ENCODE results near the gene GATA3.
"Not testable (repeated sequence)": the region's sequence is repeated elsewhere in the genome, so short reads cannot be mapped to it uniquely, and the experiment has no call there.

The GATA3 gene

DNA sequence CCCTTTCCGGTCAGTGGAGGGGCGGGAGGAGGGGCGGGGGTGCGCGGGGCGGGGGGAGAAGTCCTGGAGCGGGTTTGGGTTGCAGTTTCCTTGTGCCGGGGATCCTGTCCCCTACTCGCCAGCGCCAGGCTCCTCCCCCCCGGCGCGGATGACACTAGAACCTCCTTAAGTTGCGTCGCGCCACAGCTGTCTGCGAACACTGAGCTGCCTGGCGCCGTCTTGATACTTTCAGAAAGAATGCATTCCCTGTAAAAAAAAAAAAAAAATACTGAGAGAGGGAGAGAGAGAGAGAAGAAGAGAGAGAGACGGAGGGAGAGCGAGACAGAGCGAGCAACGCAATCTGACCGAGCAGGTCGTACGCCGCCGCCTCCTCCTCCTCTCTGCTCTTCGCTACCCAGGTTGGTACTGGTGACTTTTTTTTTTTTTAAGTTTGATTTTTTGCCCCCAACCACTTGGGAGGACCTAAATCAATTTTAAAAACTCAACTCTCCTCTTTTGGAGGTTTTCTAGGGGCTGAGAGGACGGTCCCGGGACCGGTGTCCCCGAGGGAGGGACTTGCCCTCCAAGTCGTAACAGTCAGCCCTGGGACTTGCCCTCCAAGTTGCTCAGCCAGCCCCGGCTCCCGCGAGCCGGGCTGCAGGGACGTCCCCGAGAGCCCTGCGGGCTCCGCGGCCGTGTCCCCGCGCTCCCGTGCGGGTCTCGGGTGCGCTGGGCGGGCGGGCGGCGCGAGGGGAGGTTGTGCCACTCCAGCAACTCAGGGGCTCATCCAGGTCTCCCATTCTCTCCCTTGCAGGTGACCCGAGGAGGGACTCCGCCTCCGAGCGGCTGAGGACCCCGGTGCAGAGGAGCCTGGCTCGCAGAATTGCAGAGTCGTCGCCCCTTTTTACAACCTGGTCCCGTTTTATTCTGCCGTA lies at the start of gene GATA3:
Gene GATA3 (plus strand): TSS at position 195 of the 914 bp plus-strand sequence. CDS start 968 bp downstream, outside the sequence.
- in situ Hi-C loops (cut with MboI; ENCODE audit: low sequenced_read_pairs): no loop called here

DNA sequence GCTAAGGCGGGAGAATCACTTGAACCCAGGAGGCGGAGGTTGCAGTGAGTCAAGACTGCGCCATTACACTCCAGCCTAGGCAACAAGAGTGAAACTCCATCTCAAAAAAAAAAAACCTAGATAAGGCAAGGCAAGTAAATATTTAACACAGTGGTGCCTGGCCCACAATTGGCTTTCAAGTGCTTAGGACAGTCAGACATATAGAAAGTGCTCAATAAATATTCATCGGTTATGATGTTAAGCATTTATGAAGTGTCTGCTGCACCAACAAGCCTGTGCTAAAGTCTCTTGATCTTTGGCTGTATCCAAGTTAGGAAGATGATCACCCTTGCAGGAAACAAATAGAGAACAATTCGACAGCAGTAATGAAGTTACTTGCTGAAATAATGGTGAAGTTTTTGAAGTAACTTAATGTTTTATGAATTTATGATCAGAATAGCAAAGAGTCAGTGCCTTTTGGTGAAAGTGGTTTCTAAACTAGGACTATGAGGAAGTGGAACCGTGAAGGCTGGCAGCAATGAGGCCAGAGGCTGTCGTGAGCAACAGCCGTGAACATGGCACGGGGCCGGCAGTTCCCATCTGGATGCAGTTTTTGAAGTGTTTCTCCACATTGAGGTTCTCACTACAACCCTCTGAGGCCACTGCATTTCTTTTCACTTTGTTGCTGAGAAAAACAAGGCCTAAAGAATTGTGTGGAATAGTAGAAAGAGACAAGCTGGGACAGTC lies 48.1 kb upstream of the GATA3 start:
- in situ Hi-C loops (cut with MboI; ENCODE audit: low sequenced_read_pairs): no loop called here

DNA sequence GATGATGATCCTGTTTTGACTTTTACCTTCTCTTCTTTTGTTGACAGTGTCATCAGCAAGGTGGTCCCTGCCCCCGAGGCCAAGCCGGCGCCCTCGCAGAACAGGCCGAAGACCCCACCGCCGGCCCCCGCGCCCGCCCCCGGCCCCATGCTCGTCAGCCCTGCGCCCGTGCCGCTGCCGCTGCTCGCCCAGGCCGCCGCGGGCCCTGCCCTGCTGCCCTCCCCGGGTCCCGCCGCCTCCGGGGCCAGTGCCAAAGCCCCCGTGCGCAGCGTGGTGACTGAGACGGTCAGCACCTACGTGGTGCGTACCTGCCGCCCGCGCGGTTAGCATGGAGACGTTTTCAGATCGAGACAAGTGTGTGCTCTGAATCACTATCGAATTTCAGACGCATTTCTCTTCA lies 45.5 kb upstream of the GATA3 start:
- in situ Hi-C loops (cut with MboI; ENCODE audit: low sequenced_read_pairs): no loop called here

DNA sequence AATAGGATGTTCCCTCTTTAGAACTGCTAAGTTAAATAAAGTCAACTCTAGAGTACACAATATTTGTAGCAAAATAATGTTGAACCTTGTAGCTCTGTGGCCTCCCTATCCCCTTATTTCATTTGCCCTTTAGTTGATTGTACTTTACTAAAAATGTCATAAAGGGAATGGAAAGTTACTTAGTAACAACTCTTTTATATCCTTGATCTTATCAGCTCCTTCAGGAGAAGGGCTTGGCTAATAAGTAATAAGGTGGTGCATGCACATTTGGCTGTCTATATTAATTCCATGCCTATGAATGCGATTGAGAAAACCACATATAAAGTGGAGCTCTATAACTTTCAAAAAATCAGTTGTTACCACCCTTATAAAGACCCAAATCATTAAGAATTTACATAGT lies 41.5 kb upstream of the GATA3 start:
- in situ Hi-C loops (cut with MboI; ENCODE audit: low sequenced_read_pairs): no loop called here

DNA sequence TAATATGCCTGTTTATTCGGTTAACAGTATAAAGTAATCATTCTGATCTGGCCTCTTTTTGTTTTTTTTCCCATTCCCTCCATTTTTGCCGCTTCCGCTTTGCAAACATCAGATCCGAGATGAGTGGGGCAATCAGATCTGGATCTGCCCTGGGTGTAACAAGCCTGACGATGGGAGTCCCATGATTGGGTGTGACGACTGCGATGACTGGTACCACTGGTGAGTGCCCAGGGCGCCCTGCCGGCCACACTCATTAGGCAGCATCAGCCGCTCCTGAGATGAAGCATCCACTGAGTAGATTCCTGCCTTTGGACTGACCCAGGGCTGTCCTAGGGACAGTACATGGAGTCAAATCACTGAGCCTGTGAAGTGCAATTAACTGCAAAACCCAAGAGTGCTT lies 40.9 kb upstream of the GATA3 start:
- in situ Hi-C loops (cut with MboI; ENCODE audit: low sequenced_read_pairs): no loop called here

DNA sequence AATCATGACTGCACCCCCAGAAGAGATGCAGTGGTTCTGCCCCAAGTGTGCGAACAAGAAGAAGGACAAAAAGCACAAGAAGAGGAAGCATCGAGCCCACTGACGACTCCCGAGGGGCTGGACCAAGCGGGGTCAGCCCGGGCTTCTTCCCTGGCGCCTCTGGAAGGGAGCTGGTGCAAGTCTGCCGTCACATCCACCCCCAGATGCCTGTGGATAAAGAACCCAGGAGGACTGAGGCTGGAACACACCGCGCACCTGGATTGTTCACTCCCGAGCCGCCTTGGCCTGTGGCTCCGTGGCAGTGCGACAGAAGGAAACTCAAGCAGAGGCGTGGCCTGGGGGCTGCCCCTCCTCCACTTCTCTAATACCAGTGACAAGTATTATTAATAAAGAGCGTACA lies 39.8 kb upstream of the GATA3 start:
- in situ Hi-C loops (cut with MboI; ENCODE audit: low sequenced_read_pairs): no loop called here

DNA sequence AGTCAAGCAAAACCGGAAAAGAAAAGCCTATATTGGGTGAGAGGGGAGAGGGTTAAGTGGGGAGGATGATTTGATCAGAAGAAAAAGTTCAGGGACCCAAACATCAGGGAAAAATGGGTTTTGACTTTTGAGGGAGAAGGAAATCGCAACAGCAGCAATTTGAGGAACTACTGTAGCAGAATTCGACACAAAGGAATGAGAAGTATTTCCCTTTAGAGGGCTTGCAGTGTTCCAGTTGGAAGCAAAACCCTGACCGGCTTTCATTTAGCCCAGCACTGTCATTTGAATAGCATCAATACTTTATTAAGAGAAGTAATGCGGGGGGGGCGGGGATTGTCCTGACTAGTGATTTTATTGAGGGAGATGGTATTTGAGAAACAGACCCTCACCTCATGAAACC lies 37.2 kb upstream of the GATA3 start:
- in situ Hi-C loops (cut with MboI; ENCODE audit: low sequenced_read_pairs): no loop called here

DNA sequence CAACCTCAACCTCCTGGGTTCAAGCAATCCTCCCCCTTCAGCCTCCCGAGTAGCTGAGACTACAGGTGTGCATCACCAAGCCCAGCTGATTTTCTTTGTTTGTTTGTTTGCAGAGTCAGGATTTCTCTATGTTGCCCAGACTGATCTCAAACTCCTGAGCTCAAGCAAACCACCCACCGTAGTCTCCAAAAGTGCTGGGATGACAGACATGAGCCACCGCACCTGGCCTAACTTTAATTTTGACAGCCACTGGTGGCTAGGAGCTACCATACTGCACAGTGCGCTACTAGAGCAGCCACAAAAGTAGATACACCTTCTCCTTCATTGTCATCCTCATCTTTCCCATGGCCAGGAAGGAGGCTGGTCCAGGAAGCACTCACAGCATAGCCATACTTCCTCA lies 31.2 kb upstream of the GATA3 start:
- in situ Hi-C loops (cut with MboI; ENCODE audit: low sequenced_read_pairs): no loop called here

DNA sequence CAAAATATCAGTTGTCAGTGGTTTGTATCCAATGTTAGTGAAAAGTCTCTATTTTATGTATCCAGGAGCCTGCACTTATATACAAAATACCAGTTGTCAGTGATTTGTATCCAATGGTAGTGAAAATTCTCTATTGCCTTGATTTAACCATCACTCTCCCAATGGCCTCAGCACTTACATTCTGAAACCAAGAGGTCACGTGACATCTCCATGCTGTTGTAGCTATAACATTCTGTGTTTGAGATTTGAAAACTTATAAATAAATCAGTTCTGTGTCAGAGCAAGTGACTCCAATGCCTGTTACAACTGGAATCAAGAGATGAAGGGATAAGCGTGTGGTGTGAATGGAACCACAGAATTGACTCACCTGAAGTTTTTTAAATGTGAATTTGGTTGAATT lies 30.6 kb upstream of the GATA3 start:
- in situ Hi-C loops (cut with MboI; ENCODE audit: low sequenced_read_pairs): no loop called here

DNA sequence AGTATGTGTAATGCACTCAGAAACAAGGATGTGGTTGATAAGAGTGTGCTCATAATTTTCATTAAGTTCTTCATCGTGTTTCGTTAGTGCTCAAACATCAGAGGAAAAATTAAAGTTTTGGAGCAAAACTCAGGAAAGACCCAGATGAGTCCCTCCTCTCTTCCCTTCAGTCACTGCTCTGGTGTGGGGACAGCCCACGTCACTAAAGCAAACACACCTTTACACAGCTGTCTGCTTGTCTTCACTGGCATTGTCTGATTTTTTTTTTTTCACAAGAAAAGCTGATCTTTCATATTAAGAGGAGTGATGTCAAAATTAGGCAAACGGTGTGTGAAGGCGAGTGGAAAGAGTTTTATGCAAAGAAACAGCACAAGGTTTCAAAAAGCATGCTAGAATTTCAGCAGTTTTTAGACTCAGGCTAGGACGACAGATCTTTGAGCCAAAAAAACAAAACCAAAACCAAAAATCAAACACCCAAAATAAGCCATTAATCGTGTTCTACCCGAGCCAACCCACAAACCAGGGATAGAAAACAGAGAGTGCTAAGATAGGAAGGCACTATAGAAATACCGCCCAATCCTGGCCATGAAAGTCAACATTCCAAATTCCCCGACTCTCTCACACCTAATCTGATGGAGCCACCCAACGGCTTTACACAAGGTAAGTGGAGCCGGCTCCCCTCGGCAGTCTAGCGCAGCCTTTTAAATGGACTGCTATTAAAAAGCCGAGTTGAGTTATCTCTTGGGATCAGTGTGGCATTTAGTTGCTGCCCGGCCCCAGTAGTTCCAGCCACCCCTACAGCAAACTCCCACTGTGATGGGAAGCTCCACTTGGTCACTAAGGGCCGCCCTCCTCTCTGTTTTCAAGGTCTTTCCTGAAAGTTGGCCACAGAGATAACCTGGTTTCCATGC lies 27.9 kb upstream of the GATA3 start:
- in situ Hi-C loops (cut with MboI; ENCODE audit: low sequenced_read_pairs): no loop called here

DNA sequence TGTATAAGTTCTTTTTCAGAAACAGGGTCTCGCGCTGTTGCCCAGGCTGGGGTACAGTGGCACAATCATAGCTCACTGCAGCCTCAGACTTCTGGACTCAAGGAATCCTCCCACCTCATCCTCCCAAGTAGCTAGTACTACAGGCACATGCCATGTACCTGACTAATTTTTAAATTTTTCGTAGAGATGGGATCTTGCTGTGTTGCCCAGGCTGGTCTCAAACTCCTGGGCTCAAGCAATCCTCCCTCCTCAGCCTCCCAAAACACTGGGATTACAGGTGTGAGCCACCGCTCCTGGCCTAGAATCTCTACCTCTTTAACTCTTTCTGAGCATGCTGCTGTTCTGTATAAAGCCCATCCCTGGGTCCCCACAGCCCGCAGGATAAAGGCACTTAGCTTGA lies 23.3 kb upstream of the GATA3 start:
- in situ Hi-C loops (cut with MboI; ENCODE audit: low sequenced_read_pairs): not testable (repeated sequence)

DNA sequence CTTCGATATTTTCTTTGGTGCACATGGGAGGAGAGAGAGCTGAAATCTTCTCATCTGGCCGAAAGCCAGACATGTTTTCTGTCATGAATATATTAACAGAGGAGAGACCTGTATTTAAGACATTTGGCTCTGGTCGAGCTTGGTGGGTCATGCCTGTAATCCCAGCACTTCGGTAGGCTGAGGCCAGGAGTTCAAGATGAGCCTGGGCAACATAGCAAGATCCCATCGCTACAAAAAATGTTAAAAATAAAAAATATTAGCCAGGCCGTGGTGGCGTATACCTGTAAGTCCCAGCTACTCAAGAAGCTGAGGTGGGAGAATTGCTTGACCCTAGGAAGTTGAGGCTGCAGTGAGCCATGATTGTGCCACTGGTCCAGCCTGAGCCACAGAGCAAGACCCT lies 21.9 kb upstream of the GATA3 start:
- in situ Hi-C loops (cut with MboI; ENCODE audit: low sequenced_read_pairs): no loop called here

DNA sequence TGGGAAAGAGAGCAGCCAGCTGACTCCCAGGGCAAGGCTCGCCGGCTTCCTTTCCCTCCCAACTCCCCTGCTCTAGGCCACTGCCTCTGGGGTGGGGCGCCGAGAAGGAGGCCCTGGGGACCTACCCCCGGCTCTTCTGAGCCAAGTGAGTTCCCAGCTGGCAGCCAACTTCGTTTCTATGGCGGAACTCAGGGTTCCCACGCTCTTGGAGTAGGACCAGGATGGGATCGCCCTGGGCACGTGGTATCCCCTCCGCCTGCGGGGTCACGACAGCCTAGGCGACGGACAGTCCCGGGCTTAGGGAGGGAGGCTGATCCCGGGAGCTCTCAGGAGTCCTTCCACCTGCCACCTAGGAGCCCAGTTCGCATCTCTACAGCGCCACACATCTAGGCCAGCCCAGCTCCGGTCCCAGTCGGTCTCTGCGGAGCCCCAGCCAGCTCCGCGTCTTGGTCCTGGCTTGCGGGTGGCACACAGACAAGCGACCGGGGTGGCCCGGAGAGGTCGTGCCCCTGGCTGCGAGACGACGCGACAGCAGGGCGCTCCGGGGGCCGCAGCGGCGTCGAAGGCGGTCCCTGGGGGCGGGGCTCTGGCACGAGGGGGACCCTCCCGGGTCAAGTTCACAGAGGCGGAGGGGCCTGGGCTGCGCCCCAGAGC lies 20.5 kb upstream of the GATA3 start:
- in situ Hi-C loops (cut with MboI; ENCODE audit: low sequenced_read_pairs): no loop called here

DNA sequence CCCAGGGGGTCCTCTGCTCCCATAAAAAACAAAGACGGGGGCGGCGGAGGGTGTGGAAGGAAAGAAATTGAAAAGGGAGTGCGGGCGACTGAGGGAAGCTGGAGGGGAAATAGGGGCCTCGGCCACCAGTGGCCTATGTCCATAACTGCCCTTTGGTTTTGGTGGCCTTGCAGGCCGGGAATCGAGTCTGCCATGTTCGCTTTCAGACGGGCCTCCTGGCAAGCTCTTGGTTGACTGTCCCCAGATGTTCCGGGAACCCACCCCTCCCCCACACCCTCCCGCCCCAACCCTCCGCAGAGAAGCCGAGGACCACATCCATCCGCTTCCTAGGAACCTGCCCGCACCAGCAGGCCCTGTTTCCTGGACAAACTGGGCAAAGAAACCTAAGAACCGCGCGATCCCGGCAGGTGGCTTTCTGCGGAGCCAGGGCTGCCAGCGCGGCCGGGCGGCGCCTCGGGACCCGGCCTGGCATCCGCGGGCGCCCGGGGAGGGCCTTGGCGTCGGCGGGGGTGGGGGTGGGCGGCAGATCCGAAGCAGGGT lies 20.0 kb upstream of the GATA3 start:
- in situ Hi-C loops (cut with MboI; ENCODE audit: low sequenced_read_pairs): no loop called here

DNA sequence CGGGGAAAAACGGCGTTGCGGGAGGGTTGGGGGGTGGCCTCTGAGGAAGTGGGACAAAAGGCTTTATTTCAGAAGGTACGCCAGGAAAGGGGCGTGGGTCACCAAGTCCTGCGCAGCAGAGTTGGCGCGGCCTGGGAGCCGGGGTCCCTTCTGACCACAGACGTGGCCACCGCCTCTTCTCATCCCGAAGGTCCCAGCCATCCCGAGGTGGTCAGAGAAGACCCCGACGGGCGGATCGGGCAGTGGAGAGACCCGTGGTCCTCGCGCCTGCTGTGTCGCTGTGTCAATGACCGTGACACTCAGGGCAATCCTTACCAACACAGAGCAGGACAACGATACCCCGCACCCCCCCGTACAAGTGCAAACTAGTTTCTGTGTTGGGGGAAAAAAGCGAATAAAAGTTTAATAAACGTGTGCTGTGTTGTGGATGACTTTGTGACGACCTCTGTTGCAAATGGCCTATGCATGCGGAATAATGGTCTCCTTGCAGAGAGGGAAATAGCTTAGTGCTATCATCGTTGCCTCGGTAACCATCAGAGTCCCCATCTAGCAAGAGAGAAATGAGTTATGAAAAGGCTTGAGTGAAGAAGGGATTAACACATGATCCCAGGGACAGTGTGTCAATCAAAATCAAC lies 19.4 kb upstream of the GATA3 start:
- in situ Hi-C loops (cut with MboI; ENCODE audit: low sequenced_read_pairs): no loop called here

DNA sequence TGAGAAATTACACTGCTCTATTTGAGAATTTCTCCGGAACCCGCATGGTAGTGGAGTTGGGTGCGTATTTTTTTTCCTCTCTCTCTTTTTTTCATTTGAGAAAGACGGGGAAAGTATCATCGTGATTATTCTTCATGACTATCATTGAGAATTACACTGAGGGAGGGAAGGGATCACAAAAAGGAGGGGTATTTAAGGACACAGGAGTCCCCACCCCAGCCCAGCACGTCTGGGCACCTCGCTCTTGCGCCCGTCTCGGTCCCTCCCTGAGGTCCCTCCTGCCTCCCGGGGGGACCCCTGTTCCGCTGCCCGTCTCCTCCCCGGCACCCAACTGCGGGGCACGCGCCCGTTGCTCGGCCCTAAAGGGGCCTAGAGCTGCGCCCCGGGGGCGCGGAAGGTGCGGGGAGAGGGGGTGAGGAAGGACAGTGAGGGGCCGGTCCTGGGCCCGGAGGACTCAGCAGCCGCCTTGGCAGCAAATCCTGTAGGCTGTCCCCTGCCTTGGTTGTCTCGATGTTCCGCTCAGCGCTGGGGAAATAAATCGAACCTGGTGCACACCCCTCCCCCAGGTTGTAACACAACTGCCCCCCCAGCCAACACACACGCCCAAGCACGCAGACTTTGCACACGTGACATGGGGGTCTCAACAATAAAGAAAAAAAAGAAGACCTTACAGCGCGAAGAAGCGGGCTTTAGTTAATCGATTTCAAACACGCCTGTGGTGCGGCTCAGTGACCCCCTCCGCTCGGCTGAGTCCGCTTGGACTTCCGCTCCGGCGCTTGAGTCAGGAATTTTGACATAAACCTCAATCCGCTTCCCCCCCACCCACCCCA lies 18.6 kb upstream of the GATA3 start:
- in situ Hi-C loops (cut with MboI; ENCODE audit: low sequenced_read_pairs): no loop called here

DNA sequence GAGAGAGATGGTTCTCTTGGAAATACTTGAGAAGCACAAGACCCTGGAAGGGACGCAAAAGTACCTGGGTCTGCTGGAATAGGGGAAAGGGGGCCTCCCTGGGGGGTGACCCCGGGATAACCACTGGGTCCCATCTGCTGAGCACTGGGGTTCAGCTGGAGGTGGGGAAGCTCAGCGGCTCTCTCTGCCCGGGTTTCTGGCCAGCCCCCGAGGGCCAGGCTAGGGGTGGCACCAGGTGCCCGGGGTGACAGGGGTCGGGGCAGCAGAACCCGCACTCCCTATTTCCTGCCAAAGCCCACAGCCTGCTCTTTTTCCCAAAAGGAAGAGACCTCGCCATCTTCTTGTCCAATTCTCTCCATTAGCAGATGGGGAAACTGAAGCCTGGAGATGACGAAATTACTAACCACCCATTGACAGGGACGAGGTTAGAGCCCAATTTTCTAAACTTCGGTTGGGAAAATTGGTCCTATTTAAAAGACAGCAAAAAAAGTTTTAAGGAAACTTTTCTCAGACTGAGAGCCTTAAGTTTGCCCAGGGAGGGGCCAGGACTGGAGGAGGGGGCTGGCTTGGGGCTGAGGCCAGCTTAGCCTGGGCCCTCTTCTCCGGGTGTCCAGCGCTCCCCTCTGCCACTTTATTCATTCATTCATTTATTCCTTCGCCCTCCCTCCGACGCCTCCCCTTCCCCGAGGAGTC lies 17.8 kb upstream of the GATA3 start:
- in situ Hi-C loops (cut with MboI; ENCODE audit: low sequenced_read_pairs): no loop called here

DNA sequence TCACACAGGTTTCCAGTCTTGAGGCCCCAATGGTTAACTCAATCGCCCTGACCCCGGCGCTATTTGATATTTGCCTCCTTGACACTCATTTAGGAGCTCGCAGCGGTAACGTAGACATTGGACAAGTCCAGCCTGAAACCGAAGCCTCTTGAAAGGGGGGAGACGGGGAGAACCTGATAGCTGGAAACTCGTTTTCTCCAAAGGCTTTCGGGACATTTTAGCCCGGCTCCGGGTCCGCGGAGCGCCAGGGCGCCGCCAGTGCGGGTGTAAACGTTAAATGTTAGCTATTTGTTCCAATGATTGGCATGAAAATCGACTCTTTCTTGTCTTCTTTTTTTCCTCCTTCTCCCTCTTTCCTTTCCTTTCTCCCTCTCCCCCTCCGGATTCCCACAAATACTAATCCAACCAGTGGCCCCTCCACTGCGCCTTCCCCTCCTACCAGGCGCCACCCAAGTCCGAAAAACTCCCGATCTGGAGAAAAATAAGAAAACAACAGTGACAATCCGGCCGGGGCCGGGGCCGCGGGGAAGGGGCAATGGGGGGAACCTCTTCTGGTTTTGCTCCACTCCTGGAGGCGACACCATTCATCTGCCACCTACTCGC lies 17.2 kb upstream of the GATA3 start:
- in situ Hi-C loops (cut with MboI; ENCODE audit: low sequenced_read_pairs): no loop called here

All from HL-60/S4 treated with phorbol 12-myristate 13-acetate at 8.2 ng/mL for 4 days and 3 days (cell line).